Natural killer cell (primary cell): Measurements from ENCODE around the gene ANKRD63. TPM values are rescaled to one million over a fixed set of nuclear protein-coding genes. Genes with fewer than 3 reads are reported as not detected.

ENCODE experiments used
- ATAC-seq, 3 donors: fragments of 150-1000 bp in 2 of 3; fragments of 200-7000 bp in 1 of 3; cut with Tn5 transposase; 1 replicate in 1 of 3; 2 replicates in 2 of 3; pipeline ENCODE4 v1.10.0; 2021; ENCODE audit warnings: mild to moderate bottlenecking in 2 of 3, moderate library complexity in 2 of 3
- DNase-seq, 2 donors: peaks; one replicate each; pipeline versions ENCODE4 v3.0.0 to v3.0.0-alpha.2; 2013 to 2021; ENCODE audit warnings: mixed read lengths in 1 of 2
- H3K27ac ChIP-seq: one replicate; pipeline ENCODE4 v1.5.1; 2013; ENCODE audit warnings: mild to moderate bottlenecking, low read length
- H3K27me3 ChIP-seq: one replicate; pipeline ENCODE4 v1.6.1; 2013; ENCODE audit warnings: low read length; ENCODE audit not compliant: control insufficient read depth, insufficient read depth
- H3K36me3 ChIP-seq: one replicate; pipeline ENCODE4 v1.6.1; 2013; ENCODE audit warnings: low read length; ENCODE audit not compliant: control insufficient read depth, insufficient read depth
- H3K4me1 ChIP-seq: one replicate; pipeline ENCODE4 v1.6.1; 2013; ENCODE audit warnings: low read length; ENCODE audit not compliant: control insufficient read depth, insufficient read depth
- H3K4me3 ChIP-seq: one replicate; pipeline ENCODE4 v1.5.1; 2013; ENCODE audit warnings: low read length
- H3K9me3 ChIP-seq: one replicate; pipeline ENCODE4 v1.6.1; 2013; ENCODE audit warnings: low read length; ENCODE audit not compliant: control insufficient read depth, insufficient read depth
- H3K27ac Mint-ChIP-seq, 2 donors: one replicate each; pipeline ENCODE4 v1.8.0; 2022; ENCODE audit warnings: mild to moderate bottlenecking in 2 of 2, mixed read lengths in 2 of 2, moderate library complexity in 1 of 2
- H3K27me3 Mint-ChIP-seq, 2 donors: one replicate each; pipeline ENCODE4 v1.8.0; 2022; ENCODE audit warnings: low read depth in 2 of 2, mixed read lengths in 2 of 2
- H3K36me3 Mint-ChIP-seq: one replicate; pipeline ENCODE4 v1.8.0; 2022; ENCODE audit warnings: mixed read lengths
- H3K4me1 Mint-ChIP-seq, 2 donors: one replicate each; pipeline ENCODE4 v1.8.0; 2022; ENCODE audit warnings: mixed read lengths in 2 of 2
- H3K4me3 Mint-ChIP-seq: one replicate; pipeline ENCODE4 v1.8.0; 2022; ENCODE audit warnings: mild to moderate bottlenecking, moderate library complexity, mixed read lengths
- H3K9me3 Mint-ChIP-seq, 2 donors: one replicate each; pipeline ENCODE4 v1.8.0; 2022; ENCODE audit warnings: mixed read lengths in 2 of 2
- WGBS: methylation state at CpG from one replicate; pipeline ENCODE4 v1.1.7; 2013; ENCODE audit warnings: missing lambda C conversion rate; ENCODE audit not compliant: insufficient coverage; 5-methylcytosine and 5-hydroxymethylcytosine counted together
- intact Hi-C: fragments of 100-400 bp; cut with micrococcal nuclease; formaldehyde crosslinking; loops from one replicate; pipeline ENCODE4 v1.14.2; 2022
- total RNA-seq, 4 donors: library from RNA; stranded (reverse); fragments of 120-200 nt in 1 of 4; gene quantifications; one replicate each; pipeline versions ENCODE4 v1.2.3 to v1.2.4, GENCODE V29; 2013 to 2022
- TF ChIP-seq, protein P1 (sequence below): fragments of 200-600 bp; IDR thresholded peaks from one replicate; pipeline ENCODE4 v1.8.0; 2022; ENCODE audit warnings: antibody characterized with exemption

The ANKRD63 gene
- total RNA-seq, 3 donors from 2014 or later (not counting 1 experiment from before 2014, with no cell fraction given), result not detected

DNA sequence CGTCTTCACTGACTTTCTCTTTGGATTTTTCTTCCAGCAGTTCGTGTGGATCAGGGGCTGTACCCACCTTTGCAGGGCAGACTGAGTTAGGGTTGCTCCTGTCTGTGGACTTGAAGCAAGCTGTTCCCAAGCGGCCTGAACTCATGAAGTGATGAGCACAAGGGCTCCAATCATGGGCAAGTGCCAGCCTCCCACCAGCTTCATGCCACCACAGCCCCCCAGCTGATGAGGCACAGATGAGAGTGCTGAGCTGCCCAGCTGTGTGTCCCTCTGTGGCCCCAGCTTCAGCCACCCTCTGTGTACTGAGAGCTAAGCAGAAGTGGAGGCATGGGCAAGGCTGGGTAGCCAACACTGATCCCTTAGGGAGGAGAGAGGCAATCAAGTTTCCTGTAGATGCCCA lies 28.1 kb upstream of the ANKRD63 start:
- H3K9me3 Mint-ChIP-seq, result no peaks in the 10 kb centered on the region
- H3K27me3 Mint-ChIP-seq, result no peaks in the 10 kb centered on the region
- H3K36me3 Mint-ChIP-seq, result no peaks in the 10 kb centered on the region
- Histone ChIP-seq H3K4me1 (peaks cover 61% of the 10 kb centered on the region), H3K36me3 (no peaks in the 10 kb centered on the region), H3K27me3 (no peaks in the 10 kb centered on the region), H3K4me3 (no peak overlapping the region), H3K9me3 (no peaks in the 10 kb centered on the region), H3K27ac (no peak overlapping the region)
- intact Hi-C loops, result loop anchor here (1.0 kb wide), 1 partner anchor 32 kb away; no protein-coding TSS in a partner anchor
- H3K4me1 Mint-ChIP-seq, result peaks cover 59 to 78% of the 10 kb centered on the region in 2 donors
- TF ChIP-seq, protein P1, sequence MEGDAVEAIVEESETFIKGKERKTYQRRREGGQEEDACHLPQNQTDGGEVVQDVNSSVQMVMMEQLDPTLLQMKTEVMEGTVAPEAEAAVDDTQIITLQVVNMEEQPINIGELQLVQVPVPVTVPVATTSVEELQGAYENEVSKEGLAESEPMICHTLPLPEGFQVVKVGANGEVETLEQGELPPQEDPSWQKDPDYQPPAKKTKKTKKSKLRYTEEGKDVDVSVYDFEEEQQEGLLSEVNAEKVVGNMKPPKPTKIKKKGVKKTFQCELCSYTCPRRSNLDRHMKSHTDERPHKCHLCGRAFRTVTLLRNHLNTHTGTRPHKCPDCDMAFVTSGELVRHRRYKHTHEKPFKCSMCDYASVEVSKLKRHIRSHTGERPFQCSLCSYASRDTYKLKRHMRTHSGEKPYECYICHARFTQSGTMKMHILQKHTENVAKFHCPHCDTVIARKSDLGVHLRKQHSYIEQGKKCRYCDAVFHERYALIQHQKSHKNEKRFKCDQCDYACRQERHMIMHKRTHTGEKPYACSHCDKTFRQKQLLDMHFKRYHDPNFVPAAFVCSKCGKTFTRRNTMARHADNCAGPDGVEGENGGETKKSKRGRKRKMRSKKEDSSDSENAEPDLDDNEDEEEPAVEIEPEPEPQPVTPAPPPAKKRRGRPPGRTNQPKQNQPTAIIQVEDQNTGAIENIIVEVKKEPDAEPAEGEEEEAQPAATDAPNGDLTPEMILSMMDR, result no peak
- no peak overlapping the region for H3K4me3 Mint-ChIP-seq
- H3K27ac Mint-ChIP-seq, result no peak overlapping the region
- DNase-seq, result no peak
- 86% methylated on average over 3 of the region's 3 CpGs for WGBS
- ATAC-seq, result no peak

DNA sequence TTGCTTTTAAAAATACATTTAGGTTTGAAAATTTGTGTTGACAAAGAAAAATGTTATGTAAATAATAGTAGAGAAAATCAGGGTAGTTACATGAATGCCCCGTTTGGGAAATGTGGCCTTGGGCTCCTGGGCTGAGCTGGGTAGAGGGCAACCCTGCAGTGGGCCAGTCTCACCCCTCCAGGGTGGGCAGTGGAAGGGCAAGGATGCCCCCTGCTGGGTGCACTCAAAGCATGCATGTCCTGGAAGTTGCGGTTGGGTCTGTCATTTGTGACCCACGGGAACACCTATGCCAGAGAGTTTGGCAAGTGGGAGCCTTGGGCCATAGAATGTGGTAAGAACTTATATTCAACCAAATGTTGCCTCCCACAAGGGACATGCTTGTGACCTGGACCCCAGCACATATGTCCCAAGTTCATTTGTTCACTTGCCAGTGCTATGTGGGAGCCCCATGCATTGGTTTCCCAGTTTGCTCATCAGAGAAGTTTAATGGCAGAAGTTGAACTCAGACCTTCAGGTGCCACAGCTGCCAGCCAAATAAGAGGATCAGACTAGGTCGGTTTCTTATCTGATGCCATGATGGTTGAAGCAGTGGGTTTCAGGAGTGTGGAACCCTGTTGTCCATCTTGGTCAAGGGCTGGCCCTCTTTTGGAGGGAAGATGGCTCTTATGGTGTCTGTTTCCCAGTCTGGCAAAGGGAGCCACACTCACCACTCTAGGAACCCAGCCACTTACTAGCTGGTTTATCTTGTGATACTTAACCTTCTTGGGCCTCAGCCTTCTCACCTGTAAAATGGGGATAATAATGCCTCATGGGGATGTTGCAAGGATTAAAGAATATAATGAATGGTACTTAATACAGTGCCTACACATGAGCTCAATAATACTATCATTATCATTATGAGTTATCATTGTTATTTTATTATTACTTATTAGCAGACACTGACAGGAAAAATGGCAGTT lies 27.4 kb upstream of the ANKRD63 start:
- Histone ChIP-seq H3K27me3 (no peaks in the 10 kb centered on the region), H3K4me3 (no peak overlapping the region), H3K4me1 (peaks cover 69% of the 10 kb centered on the region), H3K9me3 (no peaks in the 10 kb centered on the region), H3K27ac (no peak overlapping the region), H3K36me3 (no peaks in the 10 kb centered on the region)
- Mint-ChIP-seq H3K4me1 (peaks cover 59 to 75% of the 10 kb centered on the region in 2 donors), H3K4me3 (peak overlapping the region; percentile 95), H3K27me3 (no peaks in the 10 kb centered on the region), H3K36me3 (no peaks in the 10 kb centered on the region), H3K27ac (peak overlapping the region; percentile 84 to 92), H3K9me3 (no peaks in the 10 kb centered on the region)
- ATAC-seq (no peak), DNase-seq (peak; percentile 36 to 76)
- intact Hi-C loops, result loop anchor here (1.0 kb wide), 1 partner anchor 31 kb away; no protein-coding TSS in a partner anchor
- TF ChIP-seq, protein P1, result peak; percentile 61
- WGBS, result 22% methylated on average over 4 of the region's 4 CpGs

DNA sequence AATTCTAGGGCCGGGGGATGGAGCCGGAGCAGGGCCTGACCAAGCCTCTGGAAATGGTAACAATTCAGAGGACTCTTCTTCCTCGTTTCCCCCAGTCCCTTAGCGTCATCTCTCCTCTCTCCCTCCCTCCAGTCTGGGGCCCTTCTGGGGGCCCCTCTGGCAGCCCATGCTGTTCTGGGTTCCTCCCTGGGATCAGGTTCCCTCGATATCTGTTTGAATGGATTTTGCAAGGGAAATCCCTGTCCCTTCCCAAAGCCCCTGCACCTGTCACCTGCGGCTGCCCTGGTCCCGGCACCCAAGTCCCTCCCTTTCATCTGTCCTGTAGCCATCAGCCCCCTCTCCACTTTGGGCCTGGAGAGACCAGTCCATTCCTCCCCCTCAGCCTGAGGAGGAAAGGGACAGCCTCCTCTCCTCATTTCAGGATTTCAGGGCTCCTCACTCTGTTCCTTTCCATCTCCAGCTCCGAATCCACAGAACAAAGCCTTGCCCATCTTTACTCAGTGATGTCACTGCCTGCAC lies 26.5 kb upstream of the ANKRD63 start:
- TF ChIP-seq, protein P1, result no peak
- peak overlapping the region; percentile 64 for H3K27ac ChIP-seq
- intact Hi-C loops, result no loop called here
- no peaks in the 10 kb centered on the region for H3K36me3 Mint-ChIP-seq
- H3K27me3 Mint-ChIP-seq, result no peaks in the 10 kb centered on the region
- H3K4me3 Mint-ChIP-seq, result peak overlapping the region; percentile 95
- no peaks in the 10 kb centered on the region for H3K9me3 Mint-ChIP-seq
- no peak overlapping the region for H3K4me3 ChIP-seq
- peak overlapping the region; percentile 84 to 92 for H3K27ac Mint-ChIP-seq
- ATAC-seq, result no peak
- H3K4me1 ChIP-seq, result peaks cover 65% of the 10 kb centered on the region
- no peak for DNase-seq
- H3K9me3 ChIP-seq, result no peaks in the 10 kb centered on the region
- H3K4me1 Mint-ChIP-seq, result peaks cover 61 to 75% of the 10 kb centered on the region in 2 donors
- 75% methylated on average over 8 of the region's 8 CpGs for WGBS
- peaks cover 3% of the 10 kb centered on the region for H3K36me3 ChIP-seq
- no peaks in the 10 kb centered on the region for H3K27me3 ChIP-seq
